ENCODE data around the gene ALK. TPM values are rescaled to one million over a fixed set of nuclear protein-coding genes. Genes with fewer than 3 reads are reported as not detected.
A peak's percentile ranks its signal among the peaks of the same experiment; 100 is the strongest.

ALK gene
- total and polyA plus RNA-seq, 12 donors = 0.09 to 1.8 (median 0.53) TPM; not detected in 1

- Histone ChIP-seq H3K4me1 (replicated peaks in 1 of 2) (no peaks in the 10 kb centered on the region), H3K4me3 (no peak overlapping the region), H3K9me3 (replicated peaks in 1 of 3) (no peaks in the 10 kb centered on the region), H3K36me3 (replicated peaks in 1 of 2) (no peaks in the 10 kb centered on the region), H3K27me3 (no peaks in the 10 kb centered on the region), H3K27ac (no peak overlapping the region)
- intact Hi-C loops (cut with DNase I) = no loop called here
- TF ChIP-seq, protein P1, sequence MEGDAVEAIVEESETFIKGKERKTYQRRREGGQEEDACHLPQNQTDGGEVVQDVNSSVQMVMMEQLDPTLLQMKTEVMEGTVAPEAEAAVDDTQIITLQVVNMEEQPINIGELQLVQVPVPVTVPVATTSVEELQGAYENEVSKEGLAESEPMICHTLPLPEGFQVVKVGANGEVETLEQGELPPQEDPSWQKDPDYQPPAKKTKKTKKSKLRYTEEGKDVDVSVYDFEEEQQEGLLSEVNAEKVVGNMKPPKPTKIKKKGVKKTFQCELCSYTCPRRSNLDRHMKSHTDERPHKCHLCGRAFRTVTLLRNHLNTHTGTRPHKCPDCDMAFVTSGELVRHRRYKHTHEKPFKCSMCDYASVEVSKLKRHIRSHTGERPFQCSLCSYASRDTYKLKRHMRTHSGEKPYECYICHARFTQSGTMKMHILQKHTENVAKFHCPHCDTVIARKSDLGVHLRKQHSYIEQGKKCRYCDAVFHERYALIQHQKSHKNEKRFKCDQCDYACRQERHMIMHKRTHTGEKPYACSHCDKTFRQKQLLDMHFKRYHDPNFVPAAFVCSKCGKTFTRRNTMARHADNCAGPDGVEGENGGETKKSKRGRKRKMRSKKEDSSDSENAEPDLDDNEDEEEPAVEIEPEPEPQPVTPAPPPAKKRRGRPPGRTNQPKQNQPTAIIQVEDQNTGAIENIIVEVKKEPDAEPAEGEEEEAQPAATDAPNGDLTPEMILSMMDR (IDR thresholded peaks at IDR 0.05) = no peak
- no peak for TF ChIP-seq POLR2A (IDR thresholded peaks at IDR 0.05)
- WGBS, 4 donors = 82 to 88% (median 84%) methylated on average over 1 to 2 of the region's 2 CpGs
- DNase-seq = no peak
These were observed 391.1 kb downstream of the ALK start for GRCh38 chr2:29530281-29530680.

DNA sequence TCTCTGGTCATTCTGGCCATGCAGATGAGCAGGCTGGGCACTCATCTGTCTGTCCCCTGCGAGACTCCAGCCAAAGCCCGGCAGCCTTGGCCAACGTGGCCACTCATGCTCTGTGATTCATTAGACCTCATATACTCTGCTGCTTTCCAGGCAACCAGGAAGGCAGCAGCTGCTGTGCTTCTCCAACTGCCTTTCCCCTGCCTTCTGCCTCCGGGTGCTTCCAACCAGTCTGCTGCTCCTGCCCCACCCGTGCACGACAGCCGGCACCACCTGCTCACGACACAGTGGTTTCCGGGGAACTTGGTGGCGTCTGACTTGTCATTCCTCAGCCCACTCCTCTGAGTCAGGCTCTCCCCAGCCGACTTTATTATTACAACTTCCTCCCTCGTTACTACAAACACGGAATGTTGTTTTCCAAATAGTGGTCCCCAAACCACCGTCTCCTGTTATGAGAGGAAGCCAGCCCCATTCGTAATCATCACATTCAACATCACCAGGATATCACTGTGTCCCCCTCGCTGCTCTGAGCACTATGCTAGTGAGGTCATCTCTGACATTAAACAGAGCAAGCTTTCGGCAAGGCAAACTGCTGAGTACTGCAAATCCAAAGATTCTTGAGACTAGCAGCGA, 392.4 kb downstream of the ALK start:
- WGBS, 4 donors = 25 to 38% (median 33%) methylated on average over 17 to 18 of the region's 18 CpGs
- no peaks in the 10 kb centered on the region for H3K4me1 ChIP-seq (replicated peaks in 1 of 2)
- no peaks in the 10 kb centered on the region for H3K36me3 ChIP-seq (replicated peaks in 1 of 2)
- H3K27ac ChIP-seq = no peak overlapping the region
- intact Hi-C loops (cut with DNase I) = no loop called here
- H3K4me3 ChIP-seq = no peak overlapping the region
- no peaks in the 10 kb centered on the region for H3K9me3 ChIP-seq (replicated peaks in 1 of 3)
- peak in 6 of 7 donors; percentile 16 to 74 (median 22) for DNase-seq
- TF ChIP-seq, protein P1 (IDR thresholded peaks at IDR 0.05) = no peak
- no peak for TF ChIP-seq POLR2A (IDR thresholded peaks at IDR 0.05)
- H3K27me3 ChIP-seq = no peaks in the 10 kb centered on the region

DNA sequence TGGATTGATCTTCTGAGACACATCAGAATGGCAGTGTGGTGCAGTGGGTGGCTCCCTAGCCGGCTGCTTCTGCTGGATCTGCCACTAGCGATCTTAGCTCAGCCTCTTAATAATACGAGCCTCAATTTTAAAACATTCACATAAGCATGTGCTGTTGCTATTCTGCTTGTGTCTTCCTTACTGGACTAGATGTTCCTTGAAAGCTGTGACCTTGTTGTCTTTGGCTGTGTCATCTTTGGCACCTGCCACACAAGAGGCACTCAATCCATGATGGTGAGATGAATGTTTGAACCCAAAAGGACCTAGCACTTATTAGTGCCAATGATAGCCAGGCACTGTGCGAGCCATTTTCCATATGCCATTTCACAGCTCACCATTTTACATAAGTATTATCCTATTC, 393.0 kb downstream of the ALK start:
- no peak overlapping the region for H3K27ac ChIP-seq
- intact Hi-C loops (cut with DNase I) = no loop called here
- TF ChIP-seq, protein P1 (IDR thresholded peaks at IDR 0.05) = no peak
- no peak for TF ChIP-seq POLR2A (IDR thresholded peaks at IDR 0.05)
- H3K36me3 ChIP-seq (replicated peaks in 1 of 2) = no peaks in the 10 kb centered on the region
- DNase-seq = no peak
- H3K9me3 ChIP-seq (replicated peaks in 1 of 3) = no peaks in the 10 kb centered on the region
- 87 to 90% (median 88%) methylated on average over 4 of the region's 4 CpGs for WGBS, 4 donors
- no peak overlapping the region for H3K4me3 ChIP-seq
- no peaks in the 10 kb centered on the region for H3K4me1 ChIP-seq (replicated peaks in 1 of 2)
- H3K27me3 ChIP-seq = no peaks in the 10 kb centered on the region

GRCh38 chr2:29527947-29528346, 393.4 kb downstream of the ALK start:
- Histone ChIP-seq H3K36me3 (replicated peaks in 1 of 2) (no peaks in the 10 kb centered on the region), H3K27ac (no peak overlapping the region), H3K27me3 (no peaks in the 10 kb centered on the region), H3K4me3 (no peak overlapping the region), H3K9me3 (replicated peaks in 1 of 3) (no peaks in the 10 kb centered on the region), H3K4me1 (replicated peaks in 1 of 2) (no peaks in the 10 kb centered on the region)
- DNase-seq = no peak
- WGBS, 4 donors = 77 to 81% (median 79%) methylated on average over 8 of the region's 8 CpGs
- intact Hi-C loops (cut with DNase I) = no loop called here
- TF ChIP-seq POLR2A (IDR thresholded peaks at IDR 0.05) = no peak
- TF ChIP-seq, protein P1 (IDR thresholded peaks at IDR 0.05) = no peak
